GF-D8 (cell line): Measurements from ENCODE around the gene ANXA5.

Experiments used
- DNase-seq: peaks from one replicate; lab custom pipeline; 2025; lab: John Stamatoyannopoulos, UW

ANXA5 gene

GRCh38 chr4:121642876-121643585 is 53.7 kb downstream of the ANXA5 start:
- no peak for DNase-seq

DNA sequence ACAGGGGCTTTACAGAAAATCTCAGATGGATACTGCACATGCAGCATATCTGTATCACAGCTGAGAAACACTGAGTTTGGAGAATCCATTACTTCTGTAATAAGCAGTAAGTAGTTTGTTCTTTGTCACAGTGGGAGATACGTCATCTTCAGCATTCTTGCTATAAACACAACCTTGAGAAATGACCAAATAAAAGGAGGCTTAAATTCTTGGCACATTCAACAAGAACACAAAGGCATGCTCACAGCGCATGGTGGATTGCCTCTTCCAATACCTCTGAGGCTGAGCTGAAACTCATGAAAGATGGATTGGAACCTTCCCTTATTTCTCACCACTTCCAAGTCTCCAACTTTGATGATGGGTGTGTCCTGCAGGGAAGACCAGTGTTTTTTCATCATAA is 54.5 kb downstream of the ANXA5 start:
- no peak for DNase-seq

DNA sequence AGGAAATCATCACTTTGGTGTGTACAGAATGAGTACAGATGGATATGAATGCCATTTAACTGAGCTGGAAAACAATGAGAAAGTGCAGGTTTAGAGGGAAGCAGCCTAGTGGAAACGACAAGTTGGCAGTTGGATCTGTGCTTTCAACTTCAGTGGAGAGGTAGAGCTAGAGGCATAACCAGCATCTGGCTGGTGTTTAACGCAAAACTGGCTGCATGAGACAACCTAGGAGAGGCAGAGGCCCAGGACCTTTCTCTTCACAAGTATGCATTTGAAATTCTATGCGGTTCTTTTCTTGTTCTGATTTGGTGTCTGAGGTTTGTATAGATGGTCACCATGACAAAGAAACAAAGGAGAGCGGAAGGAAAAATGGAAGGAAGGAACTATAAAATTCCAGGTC is 63.1 kb downstream of the ANXA5 start:
- DNase-seq = no peak

GRCh38 chr4:121632636-121633035 is 64.1 kb downstream of the ANXA5 start:
- DNase-seq = no peak
